H9 (cell line): Measurements from ENCODE around the gene HECTD1. TPM values are rescaled to one million over a fixed set of nuclear protein-coding genes. Genes with fewer than 3 reads are reported as not detected.

Experiments
- DNase-seq: peaks from one replicate; pipeline ENCODE4 v3.0.0-alpha.2; 2017
- H2AFZ ChIP-seq: one replicate; pipeline ENCODE4 v1.6.1; 2013; ENCODE audit warnings: mild to moderate bottlenecking, low read length, control low read depth, moderate library complexity
- H2AK5ac ChIP-seq: 2 replicates; pipeline ENCODE4 v1.6.1; 2013; ENCODE audit warnings: low read length, control low read depth, mixed read lengths; ENCODE audit not compliant: insufficient read length
- H2BK120ac ChIP-seq: one replicate; pipeline ENCODE4 v1.6.1; 2013; ENCODE audit warnings: low read depth, mild to moderate bottlenecking, low read length, control low read depth, inconsistent platforms; ENCODE audit not compliant: poor library complexity, severe bottlenecking
- H2BK12ac ChIP-seq: 2 replicates; pipeline ENCODE4 v1.6.1; 2013; ENCODE audit warnings: low read length, control low read depth, mixed read lengths, low read depth; ENCODE audit not compliant: insufficient read length
- H2BK15ac ChIP-seq: 2 replicates; pipeline ENCODE4 v1.6.1; 2013; ENCODE audit warnings: low read depth, low read length, control low read depth
- H2BK20ac ChIP-seq: one replicate; pipeline ENCODE4 v1.6.1; 2013; ENCODE audit warnings: low read depth, mild to moderate bottlenecking, low read length, control low read depth, inconsistent platforms; ENCODE audit not compliant: poor library complexity, severe bottlenecking
- H2BK5ac ChIP-seq: 2 replicates; pipeline ENCODE4 v1.6.1; 2013; ENCODE audit warnings: low read length, control low read depth, mixed read lengths; ENCODE audit not compliant: insufficient read length
- H3K14ac ChIP-seq: 2 replicates; pipeline ENCODE4 v1.6.1; 2013; ENCODE audit warnings: low read length, control low read depth; ENCODE audit not compliant: insufficient read depth
- H3K18ac ChIP-seq: 2 replicates; pipeline ENCODE4 v1.6.1; 2013; ENCODE audit warnings: low read depth, mild to moderate bottlenecking, mixed read lengths, low read length, control low read depth; ENCODE audit not compliant: insufficient read length
- H3K23ac ChIP-seq: 2 replicates; pipeline ENCODE4 v1.6.1; 2013; ENCODE audit warnings: low read length, control low read depth, mixed read lengths, low read depth; ENCODE audit not compliant: insufficient read length
- H3K23me2 ChIP-seq: 2 replicates; pipeline ENCODE4 v1.6.1; 2013; ENCODE audit warnings: low read depth, mild to moderate bottlenecking, mixed read lengths, low read length, control low read depth; ENCODE audit not compliant: insufficient read length, poor library complexity, severe bottlenecking
- H3K27ac ChIP-seq: 2 replicates; pipeline ENCODE4 v1.5.1; 2013; ENCODE audit warnings: low read length, control low read depth, mixed read lengths, low read depth; ENCODE audit not compliant: insufficient read length
- H3K27me3 ChIP-seq: 2 replicates; pipeline ENCODE4 v1.6.1; 2013; ENCODE audit warnings: low read length, control low read depth, inconsistent platforms; ENCODE audit not compliant: insufficient read depth
- H3K4ac ChIP-seq: 2 replicates; pipeline ENCODE4 v1.6.1; 2013; ENCODE audit warnings: low read depth, mild to moderate bottlenecking, control low read depth, inconsistent platforms, low read length, moderate library complexity
- H3K4me1 ChIP-seq: 2 replicates; pipeline ENCODE4 v1.6.1; 2013; ENCODE audit warnings: low read length, control low read depth, inconsistent platforms; ENCODE audit not compliant: insufficient read depth
- H3K4me2 ChIP-seq: 2 replicates; pipeline ENCODE4 v1.6.1; 2013; ENCODE audit warnings: low read length, control low read depth, mixed read lengths; ENCODE audit not compliant: insufficient read length, insufficient read depth
- H3K56ac ChIP-seq: 2 replicates; pipeline ENCODE4 v1.6.1; 2013; ENCODE audit warnings: low read depth, mild to moderate bottlenecking, mixed read lengths, low read length, control low read depth; ENCODE audit not compliant: insufficient read length
- H3K79me1 ChIP-seq: 2 replicates; pipeline ENCODE4 v1.6.1; 2013; ENCODE audit warnings: low read depth, mild to moderate bottlenecking, moderate library complexity, low read length, control low read depth, inconsistent platforms; ENCODE audit not compliant: insufficient read depth, poor library complexity, severe bottlenecking
- H3K79me2 ChIP-seq: 2 replicates; pipeline ENCODE4 v1.6.1; 2013; ENCODE audit warnings: low read length, control low read depth, inconsistent platforms; ENCODE audit not compliant: insufficient read depth
- H3K9ac ChIP-seq: 2 replicates; pipeline ENCODE4 v1.6.1; 2013; ENCODE audit warnings: low read length, control low read depth, mixed read lengths; ENCODE audit not compliant: insufficient read length; ENCODE audit errors: extremely low read depth
- H3K9me3 ChIP-seq: one replicate; pipeline ENCODE4 v1.6.1; 2013; ENCODE audit warnings: low read depth, low read length, inconsistent platforms; ENCODE audit not compliant: control insufficient read depth
- H3T11ph ChIP-seq: one replicate; pipeline ENCODE4 v1.6.1; 2013; ENCODE audit warnings: mild to moderate bottlenecking, low read length, control low read depth, inconsistent platforms
- H4K20me1 ChIP-seq: one replicate; pipeline ENCODE4 v1.6.1; 2013; ENCODE audit not compliant: control insufficient read depth, insufficient read length, insufficient read depth
- H4K5ac ChIP-seq: 2 replicates; pipeline ENCODE4 v1.6.1; 2013; ENCODE audit warnings: low read depth, mild to moderate bottlenecking, mixed read lengths, low read length, control low read depth; ENCODE audit not compliant: insufficient read length
- H4K8ac ChIP-seq: replicated peaks from 2 replicates; pipeline ENCODE4 v1.6.1; 2013; ENCODE audit warnings: low read length, control low read depth, mixed read lengths, low read depth; ENCODE audit not compliant: insufficient read length
- H4K91ac ChIP-seq: 2 replicates; pipeline ENCODE4 v1.6.1; 2013; ENCODE audit warnings: low read depth, mild to moderate bottlenecking, moderate library complexity, mixed read lengths, low read length, control low read depth; ENCODE audit not compliant: insufficient read length
- H3K27ac Mint-ChIP-seq, 3 experiments: 2 replicates in 2 of 3; 3 replicates in 1 of 3; pipeline ENCODE4 v1.8.0; 2020 to 2021; ENCODE audit warnings: mixed read lengths in 3 of 3, mild to moderate bottlenecking in 1 of 3, moderate library complexity in 1 of 3
- H3K27me3 Mint-ChIP-seq: 2 replicates; pipeline ENCODE4 v1.8.0; 2021; ENCODE audit warnings: low read depth, mild to moderate bottlenecking, moderate library complexity, mixed read lengths
- H3K36me3 Mint-ChIP-seq, 3 experiments: 2 replicates in 2 of 3; 3 replicates in 1 of 3; pipeline ENCODE4 v1.8.0; 2020 to 2021; ENCODE audit warnings: low read depth in 3 of 3, mixed read lengths in 3 of 3; ENCODE audit not compliant: insufficient read depth in 1 of 3
- H3K4me1 Mint-ChIP-seq, 2 experiments: 2 replicates each; pipeline ENCODE4 v1.8.0; 2020; ENCODE audit warnings: mixed read lengths in 2 of 2
- H3K4me3 Mint-ChIP-seq, 2 experiments: 2 replicates in 1 of 2; 3 replicates in 1 of 2; pipeline ENCODE4 v1.8.0; 2020 to 2021; ENCODE audit warnings: mild to moderate bottlenecking in 2 of 2, mixed read lengths in 2 of 2, moderate library complexity in 1 of 2
- H3K9me3 Mint-ChIP-seq, 2 experiments: 2 replicates in 1 of 2; 3 replicates in 1 of 2; pipeline ENCODE4 v1.8.0; 2020; ENCODE audit warnings: mild to moderate bottlenecking in 2 of 2, mixed read lengths in 2 of 2, moderate library complexity in 1 of 2
- WGBS: extraction: QIAGEN DNeasy Blood & Tissue Kit; methylation state at CpG from one replicate; pipeline ENCODE4 v1.1.7; 2013; ENCODE audit warnings: missing lambda C conversion rate, low lambda C conversion rate, mixed read lengths; ENCODE audit not compliant: insufficient read length; ENCODE audit errors: extremely low coverage; 5-methylcytosine and 5-hydroxymethylcytosine counted together
- total RNA-seq: library from RNA; stranded (reverse); gene quantifications from 2 replicates; pipeline ENCODE4 v1.2.1, GENCODE V29; 2021
- TF ChIP-seq, protein P1 (sequence below): fragments of 200-600 bp; sonication (generic); conservative IDR thresholded peaks from 3 replicates; pipeline ENCODE4 v1.8.0; 2021; ENCODE audit warnings: antibody characterized with exemption, mild to moderate bottlenecking

The HECTD1 gene
- total RNA-seq, 1 experiment from 2014 or later = 135 TPM

DNA sequence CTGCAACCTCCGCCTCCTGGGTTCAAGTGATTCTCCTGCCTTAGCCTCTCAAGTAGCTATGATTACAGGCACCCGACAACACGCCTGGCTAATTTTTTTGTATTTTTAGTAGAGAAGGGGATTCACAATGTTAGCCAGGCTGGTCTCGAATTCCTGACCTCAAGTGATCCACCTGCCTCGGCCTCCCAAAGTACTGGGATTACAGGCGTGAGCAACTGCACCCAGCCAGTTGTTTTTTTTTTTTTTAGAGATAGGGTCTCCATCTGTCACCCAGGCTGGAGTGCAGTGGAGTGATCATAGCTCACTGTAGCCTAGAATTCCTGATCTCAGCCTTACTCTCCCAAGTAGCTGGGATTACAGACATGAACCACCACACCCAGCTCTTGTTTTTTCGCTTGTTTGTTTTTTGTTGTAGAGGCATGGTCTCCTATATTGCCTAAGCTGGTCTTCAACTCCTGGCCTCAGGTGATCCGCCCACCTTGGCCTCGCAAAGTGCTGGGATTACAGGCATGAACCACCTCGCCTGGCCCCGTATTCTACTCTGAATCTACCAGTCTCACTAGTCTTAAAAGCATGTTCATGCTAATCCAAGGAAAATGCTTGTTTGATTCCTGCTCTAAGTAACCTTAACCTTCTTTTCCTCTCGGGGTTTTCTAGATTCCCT lies 149.8 kb downstream of the HECTD1 start:
- Histone ChIP-seq H4K20me1 (no peaks in the 10 kb centered on the region), H3K23me2 (no peaks in the 10 kb centered on the region), H3K23ac (no peak overlapping the region), H3K27ac (no peak overlapping the region), H2BK15ac (no peak overlapping the region), H4K91ac (no peak overlapping the region), H3K9ac (no peak overlapping the region), H3K9me3 (no peaks in the 10 kb centered on the region), H3K4me2 (no peak overlapping the region), H3K79me2 (no peaks in the 10 kb centered on the region), H3K27me3 (no peaks in the 10 kb centered on the region), H2BK20ac (no peak overlapping the region), H2BK12ac (no peak overlapping the region), H2AFZ (no peak overlapping the region), H2BK5ac (no peak overlapping the region), H3K79me1 (no peaks in the 10 kb centered on the region), H2BK120ac (no peak overlapping the region), H3T11ph (no peak overlapping the region), H4K5ac (no peak overlapping the region), H3K18ac (no peak overlapping the region), H2AK5ac (no peak overlapping the region), H3K14ac (no peak overlapping the region), H3K56ac (no peak overlapping the region), H3K4me1 (peaks cover 3% of the 10 kb centered on the region; the same call in 1 of the 2 replicates), H3K4ac (no peak overlapping the region), H4K8ac (no peak overlapping the region)
- Mint-ChIP-seq H3K4me1 (peaks cover 18 to 19% of the 10 kb centered on the region in 2 experiments), H3K9me3 (no peaks in the 10 kb centered on the region), H3K4me3 (no peak overlapping the region), H3K36me3 (no peaks in the 10 kb centered on the region), H3K27me3 (no peaks in the 10 kb centered on the region), H3K27ac (peak overlapping the region; percentile 2 to 72 (median 53); a peak in 3 of 7 replicates)
- DNase-seq = no peak
- TF ChIP-seq, protein P1, sequence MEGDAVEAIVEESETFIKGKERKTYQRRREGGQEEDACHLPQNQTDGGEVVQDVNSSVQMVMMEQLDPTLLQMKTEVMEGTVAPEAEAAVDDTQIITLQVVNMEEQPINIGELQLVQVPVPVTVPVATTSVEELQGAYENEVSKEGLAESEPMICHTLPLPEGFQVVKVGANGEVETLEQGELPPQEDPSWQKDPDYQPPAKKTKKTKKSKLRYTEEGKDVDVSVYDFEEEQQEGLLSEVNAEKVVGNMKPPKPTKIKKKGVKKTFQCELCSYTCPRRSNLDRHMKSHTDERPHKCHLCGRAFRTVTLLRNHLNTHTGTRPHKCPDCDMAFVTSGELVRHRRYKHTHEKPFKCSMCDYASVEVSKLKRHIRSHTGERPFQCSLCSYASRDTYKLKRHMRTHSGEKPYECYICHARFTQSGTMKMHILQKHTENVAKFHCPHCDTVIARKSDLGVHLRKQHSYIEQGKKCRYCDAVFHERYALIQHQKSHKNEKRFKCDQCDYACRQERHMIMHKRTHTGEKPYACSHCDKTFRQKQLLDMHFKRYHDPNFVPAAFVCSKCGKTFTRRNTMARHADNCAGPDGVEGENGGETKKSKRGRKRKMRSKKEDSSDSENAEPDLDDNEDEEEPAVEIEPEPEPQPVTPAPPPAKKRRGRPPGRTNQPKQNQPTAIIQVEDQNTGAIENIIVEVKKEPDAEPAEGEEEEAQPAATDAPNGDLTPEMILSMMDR = no peak
- no CpG with 5 or more reads among the region's 12 CpGs for WGBS
